MM.1S (cell line): ENCODE data around the gene ELF2.
"Not testable (repeated sequence)": the region's sequence is repeated elsewhere in the genome, so short reads cannot be mapped to it uniquely, and the experiment has no call there.

Experiments used
- DNase-seq: peaks from one replicate; pipeline ENCODE4 v3.0.0-alpha.2; 2015
- H2AFZ ChIP-seq: fragments of 300-600 bp; sonication (generic); 2 replicates; pipeline ENCODE4 v1.6.0; 2016; ENCODE audit warnings: antibody characterized with exemption, low read length
- H3F3A ChIP-seq: fragments of 300-600 bp; sonication (generic); 2 replicates; pipeline ENCODE4 v1.6.1; 2016; ENCODE audit warnings: mild to moderate bottlenecking, antibody characterized with exemption, low read length, moderate library complexity, mixed read lengths; ENCODE audit not compliant: insufficient read depth
- H3K27ac ChIP-seq: fragments of 300-600 bp; sonication (generic); 2 replicates; pipeline ENCODE4 v1.5.1; 2016; ENCODE audit warnings: mild to moderate bottlenecking, low read length
- H3K27me3 ChIP-seq: fragments of 300-600 bp; sonication (generic); replicated peaks from 2 replicates; pipeline ENCODE4 v1.6.0; 2016; ENCODE audit warnings: low read length; ENCODE audit not compliant: insufficient read depth
- H3K36me3 ChIP-seq: fragments of 300-600 bp; sonication (generic); replicated peaks from 2 replicates; pipeline ENCODE4 v1.6.1; 2016; ENCODE audit warnings: mild to moderate bottlenecking, low read length, mixed read lengths; ENCODE audit not compliant: insufficient read depth
- H3K4me1 ChIP-seq: fragments of 300-600 bp; sonication (generic); 2 replicates; pipeline ENCODE4 v1.6.1; 2016; ENCODE audit warnings: low read length, mixed read lengths
- H3K4me2 ChIP-seq: fragments of 300-600 bp; sonication (generic); 2 replicates; pipeline ENCODE4 v1.6.0; 2016; ENCODE audit warnings: low read depth, low read length
- H3K4me3 ChIP-seq: fragments of 300-600 bp; sonication (generic); 2 replicates; pipeline ENCODE4 v1.5.1; 2016; ENCODE audit warnings: low read length, mixed read lengths
- H3K79me2 ChIP-seq: fragments of 300-600 bp; sonication (generic); 2 replicates; pipeline ENCODE4 v1.6.1; 2016; ENCODE audit warnings: mixed run types, low read length, mixed read lengths
- H3K9ac ChIP-seq: fragments of 300-600 bp; sonication (generic); 2 replicates; pipeline ENCODE4 v1.6.1; 2016; ENCODE audit warnings: low read length, mixed read lengths
- H3K9me2 ChIP-seq: fragments of 300-600 bp; sonication (generic); replicated peaks from 2 replicates; pipeline ENCODE4 v1.6.1; 2016; ENCODE audit warnings: mild to moderate bottlenecking, low read length, mixed read lengths; ENCODE audit not compliant: insufficient read depth
- H3K9me3 ChIP-seq: fragments of 300-600 bp; sonication (generic); replicated peaks from 2 replicates; pipeline ENCODE4 v1.6.1; 2016; ENCODE audit warnings: mild to moderate bottlenecking, low read length, mixed read lengths; ENCODE audit not compliant: insufficient read depth
- H4K20me1 ChIP-seq: fragments of 300-600 bp; sonication (generic); 2 replicates; pipeline ENCODE4 v1.6.1; 2016; ENCODE audit warnings: mild to moderate bottlenecking, low read length, moderate library complexity, mixed read lengths; ENCODE audit not compliant: insufficient read depth
- CTCF ChIP-seq: fragments of 300-600 bp; sonication (generic); IDR thresholded peaks from 2 replicates; pipeline ENCODE4 v1.5.1; 2016; ENCODE audit warnings: antibody characterized with exemption, low read length, mixed read lengths
- EZH2 ChIP-seq: fragments of 300-600 bp; sonication (generic); optimal IDR thresholded peaks from 2 replicates; pipeline ENCODE3; 2017; ENCODE audit warnings: low read depth, mild to moderate bottlenecking, antibody characterized with exemption, low read length, mixed read lengths
- EZH2phosphoT487 ChIP-seq: fragments of 300-600 bp; sonication (generic); IDR thresholded peaks from 2 replicates; pipeline ENCODE4 v1.6.1; 2018; ENCODE audit warnings: antibody characterized with exemption, low read length

ELF2 gene

DNA sequence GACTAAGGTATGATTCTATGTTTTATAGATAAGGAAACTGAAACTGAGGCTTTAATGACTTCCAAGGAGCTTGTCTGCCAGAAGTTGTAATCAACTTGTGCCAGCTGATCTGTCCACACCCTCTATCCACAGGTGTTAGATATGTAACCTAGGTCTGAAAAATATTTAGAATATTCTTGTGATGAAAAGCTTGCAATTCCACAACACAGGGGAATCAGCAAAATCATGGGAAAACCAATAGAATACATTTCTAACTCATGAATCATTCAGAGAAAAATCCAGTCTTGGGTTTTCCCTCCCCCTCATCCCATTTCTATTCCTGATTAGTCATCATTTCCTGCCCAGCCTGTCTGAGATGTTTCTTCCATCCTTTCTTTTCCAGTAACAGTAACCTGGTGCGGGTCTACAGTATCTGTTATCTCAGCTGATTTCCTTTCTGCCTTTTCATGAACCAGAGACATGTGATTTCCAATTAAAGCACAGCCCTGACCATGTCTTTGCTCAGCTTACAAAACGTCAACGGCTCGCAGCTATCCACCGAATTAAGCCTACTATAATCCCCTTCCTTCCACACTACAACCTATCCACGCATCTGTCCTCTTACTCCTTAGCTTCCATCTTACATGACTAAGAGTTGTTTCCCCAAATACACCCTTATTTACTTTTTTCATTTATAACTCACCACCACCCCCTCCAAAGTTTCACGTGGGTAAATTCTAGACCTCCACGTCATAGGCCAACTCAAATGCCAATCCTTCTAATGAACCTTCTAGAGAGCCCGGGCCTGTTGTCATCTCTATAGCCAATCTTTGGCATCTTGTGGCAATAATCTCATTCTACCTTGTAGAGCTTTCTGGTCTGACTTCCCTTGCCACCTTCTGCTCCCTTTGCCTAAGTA lies 162.4 kb downstream of the ELF2 start:
- Histone ChIP-seq H3K27ac (peak overlapping the region; percentile 77; the same call in 1 of the 2 replicates), H3K36me3 (no peaks in the 10 kb centered on the region; the same call in 1 of the 2 replicates), H3K4me3 (peak overlapping the region; percentile 95), H3K9me2 (no peaks in the 10 kb centered on the region), H4K20me1 (no peaks in the 10 kb centered on the region), H3K9ac (peak overlapping the region; percentile 80), H3K9me3 (no peaks in the 10 kb centered on the region), H3K79me2 (peaks cover 36% of the 10 kb centered on the region), H3K4me1 (peaks cover 17% of the 10 kb centered on the region), H3K4me2 (peak overlapping the region; percentile 83), H3K27me3 (no peaks in the 10 kb centered on the region), H3F3A (peaks cover 6% of the 10 kb centered on the region), H2AFZ (peak overlapping the region; percentile 75)
- DNase-seq: peak; percentile 32
- TF ChIP-seq EZH2: no peak
- no peak for TF ChIP-seq CTCF

DNA sequence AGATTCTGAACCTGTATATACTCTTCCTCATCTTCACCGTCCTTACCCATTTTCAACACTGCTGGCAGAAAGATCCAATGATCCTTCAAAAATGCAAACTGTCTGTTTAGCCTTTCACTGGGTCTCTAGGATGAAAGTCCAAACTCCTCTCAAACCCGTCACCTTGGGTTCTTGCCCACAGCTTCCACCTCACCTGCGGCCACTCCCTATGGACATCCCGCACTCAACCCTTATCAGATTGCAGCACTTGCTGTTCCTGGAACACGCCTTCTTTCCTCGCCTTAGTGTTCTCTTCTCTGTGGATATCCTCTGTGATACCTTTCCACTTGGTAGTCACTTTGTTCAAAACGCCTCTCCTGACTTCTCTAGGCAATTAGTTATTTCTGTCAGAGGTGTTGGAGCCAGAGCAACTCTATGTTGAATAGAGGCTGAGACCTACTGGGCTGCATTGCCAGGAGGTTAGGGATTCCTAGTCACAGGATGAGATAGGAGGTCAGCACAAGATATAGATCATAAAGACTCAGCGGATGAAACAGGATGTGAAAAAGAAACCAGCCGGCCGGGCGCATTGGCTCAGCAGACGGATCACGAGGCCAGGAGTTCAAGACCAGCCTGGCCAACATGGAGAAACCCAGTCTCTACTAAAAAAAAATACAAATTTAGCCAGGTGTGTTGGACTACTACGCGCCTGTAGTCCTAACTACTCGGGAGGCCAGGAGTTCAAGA lies 165.6 kb downstream of the ELF2 start:
- Histone ChIP-seq H3K79me2 (peaks cover 4% of the 10 kb centered on the region; the same call in 1 of the 2 replicates), H3K27me3 (no peaks in the 10 kb centered on the region), H3K36me3 (no peaks in the 10 kb centered on the region), H3F3A (peaks cover 4% of the 10 kb centered on the region), H3K9me3 (no peaks in the 10 kb centered on the region), H3K4me2 (no peak overlapping the region), H3K4me1 (peaks cover 13% of the 10 kb centered on the region), H4K20me1 (no peaks in the 10 kb centered on the region), H3K9me2 (no peaks in the 10 kb centered on the region), H3K27ac (no peak overlapping the region), H3K9ac (no peak overlapping the region), H2AFZ (no peak overlapping the region), H3K4me3 (no peak overlapping the region)
- DNase-seq: no peak
- TF ChIP-seq EZH2 (no peak), EZH2phosphoT487 (no peak)

DNA sequence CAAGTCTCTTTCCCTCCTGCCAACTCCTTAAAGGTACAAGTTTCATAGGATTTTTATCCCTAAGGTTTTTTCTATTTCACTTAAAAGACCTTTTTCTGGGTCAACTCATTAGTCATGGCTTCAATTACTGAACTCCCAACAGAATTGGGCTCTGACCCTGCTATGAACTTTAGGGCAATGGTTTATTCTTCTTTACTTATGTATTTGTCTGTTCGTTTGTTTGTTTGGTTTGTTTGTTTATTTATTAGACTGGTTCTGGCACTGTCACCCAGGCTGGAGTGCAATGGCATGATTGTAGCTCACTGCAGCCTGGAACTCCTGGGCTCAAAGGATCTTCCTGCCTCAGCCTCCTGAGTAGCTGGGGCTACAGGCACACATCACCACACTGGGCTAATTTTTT lies 167.3 kb downstream of the ELF2 start:
- no peak overlapping the region for H3K4me3 ChIP-seq
- no peaks in the 10 kb centered on the region for H4K20me1 ChIP-seq
- no peak for DNase-seq
- H3K27ac ChIP-seq: no peak overlapping the region
- no peak for TF ChIP-seq EZH2
- no peak for TF ChIP-seq EZH2phosphoT487
- TF ChIP-seq CTCF: no peak
- H3K27me3 ChIP-seq: no peaks in the 10 kb centered on the region
- H3K9ac ChIP-seq: no peak overlapping the region
- no peaks in the 10 kb centered on the region for H3K36me3 ChIP-seq
- H3K79me2 ChIP-seq: no peaks in the 10 kb centered on the region
- no peak overlapping the region for H3K4me2 ChIP-seq
- no peaks in the 10 kb centered on the region for H3K9me3 ChIP-seq
- no peaks in the 10 kb centered on the region for H3K9me2 ChIP-seq
- no peaks in the 10 kb centered on the region for H3F3A ChIP-seq
- no peak overlapping the region for H2AFZ ChIP-seq
- peaks cover 8% of the 10 kb centered on the region for H3K4me1 ChIP-seq

DNA sequence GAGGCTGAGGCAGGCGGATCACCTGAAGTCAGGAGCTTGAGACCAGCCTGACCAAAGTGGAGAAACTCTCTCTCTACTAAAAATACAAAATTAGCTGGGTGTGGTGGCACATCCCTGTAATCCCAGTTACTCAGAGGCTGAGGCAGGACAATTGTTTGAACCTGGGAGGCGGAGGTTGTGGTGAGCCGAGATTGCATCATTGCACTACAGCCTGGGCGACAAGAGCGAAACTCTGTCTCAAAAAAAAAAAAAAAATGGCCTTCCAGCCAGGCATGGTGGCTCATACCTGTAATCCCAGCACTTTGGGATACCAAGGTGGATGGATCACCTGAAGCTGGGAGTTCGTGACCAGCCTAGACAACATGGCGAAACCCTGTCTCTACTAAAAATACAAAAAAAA lies 168.7 kb downstream of the ELF2 start:
- H3K4me2 ChIP-seq, H2AFZ ChIP-seq, H3K4me1 ChIP-seq, H3K4me3 ChIP-seq, H3K9me3 ChIP-seq, H3K36me3 ChIP-seq, H3K9me2 ChIP-seq, H4K20me1 ChIP-seq, H3F3A ChIP-seq, H3K9ac ChIP-seq, H3K27ac ChIP-seq, H3K27me3 ChIP-seq, DNase-seq, H3K79me2 ChIP-seq: not testable (repeated sequence)
